ENCODE results near the gene DNAH2. TPM values are rescaled to one million over a fixed set of nuclear protein-coding genes. Genes with fewer than 3 reads are reported as not detected.

The DNAH2 gene
- total and polyA plus RNA-seq, 2 of the 4 experiments (the other 2 are of a cell fraction) = under 0.01 to 0.02 TPM

DNA sequence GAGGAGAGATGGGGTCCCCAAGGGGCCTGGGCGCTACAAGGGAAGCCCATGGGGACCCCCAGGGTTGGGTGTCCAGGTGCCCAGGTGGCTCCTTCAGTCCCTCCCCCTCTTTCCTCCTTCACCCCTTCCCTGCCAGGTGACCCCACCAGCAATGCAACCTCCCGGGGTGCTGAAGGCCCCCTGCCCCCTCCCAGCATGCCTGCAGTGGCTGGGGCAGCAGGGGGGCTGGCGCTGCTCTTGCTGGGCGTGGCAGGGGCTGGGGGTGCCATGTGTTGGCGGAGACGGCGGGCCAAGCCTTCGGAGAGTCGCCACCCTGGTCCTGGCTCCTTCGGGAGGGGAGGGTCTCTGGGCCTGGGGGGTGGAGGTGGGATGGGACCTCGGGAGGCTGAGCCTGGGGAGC is 8.5 kb upstream of the DNAH2 start:
- no peak overlapping the region for H3K56ac ChIP-seq (ENCODE audit: extremely low read depth, insufficient read depth, low read length)
- no peak overlapping the region for H2AK9ac ChIP-seq (replicated peaks; ENCODE audit: low read depth, low read length, poor library complexity)
- no peak overlapping the region for H2BK20ac ChIP-seq (ENCODE audit: low read depth, low read length)
- H3K14ac ChIP-seq (replicated peaks; ENCODE audit: low read depth, low read length) = no peak overlapping the region
- H2BK5ac ChIP-seq (ENCODE audit: low read depth, low read length, poor library complexity, severe bottlenecking) = no peak overlapping the region
- H3K36me3 ChIP-seq (ENCODE audit: control insufficient read depth, insufficient read depth, low read length) = no peaks in the 10 kb centered on the region
- H4K91ac ChIP-seq (ENCODE audit: insufficient read depth, low read depth, low read length) = no peak overlapping the region
- H4K5ac ChIP-seq (ENCODE audit: low read depth, low read length) = no peak overlapping the region
- no peaks in the 10 kb centered on the region for H3K79me1 ChIP-seq (ENCODE audit: low read depth in 1 of 2, low read length in 2 of 2)
- no peak overlapping the region for H4K8ac ChIP-seq (ENCODE audit: low read depth in 2 of 2, low read length in 2 of 2)
- no peak overlapping the region for H3K4ac ChIP-seq (ENCODE audit: low read depth, low read length)
- POLR2A ChIA-PET (ENCODE audit: unreplicated experiment) = no interaction called here
- no peak overlapping the region for H3K27ac ChIP-seq (ENCODE audit: insufficient read depth, low read length)
- peaks cover 67% of the 10 kb centered on the region for H3K27me3 ChIP-seq (ENCODE audit: control insufficient read depth, insufficient read depth, low read length)
- intact Hi-C loops (cut with micrococcal nuclease) = no loop called here
- BruUV-seq (replicated peaks) = no TSS peak
- no peaks in the 10 kb centered on the region for H4K20me1 ChIP-seq (ENCODE audit: insufficient read depth, low read length)
- no peak overlapping the region for H3K4me2 ChIP-seq (ENCODE audit: low read depth, low read length)
- DNase-seq = no peak
- H3K4me1 ChIP-seq (ENCODE audit: control insufficient read depth, insufficient read depth, low read length) = peaks cover 3% of the 10 kb centered on the region; the same call in 1 of the 2 replicates
- CTCF ChIA-PET = no interaction called here
- dilution Hi-C loops (cut with HindIII; ENCODE audit: low sequenced_read_pairs, unreplicated experiment) = no loop called here
- no CpG with 5 or more reads among the region's 11 CpGs for WGBS, 2 experiments (ENCODE audit: extremely low coverage in 2 of 2, insufficient read length in 1 of 2)
- no peak for ATAC-seq (ENCODE audit: low read depth)
- no peak overlapping the region for H3K18ac ChIP-seq (ENCODE audit: low read depth, low read length)
- no peak overlapping the region for H2AFZ ChIP-seq (replicated peaks; ENCODE audit: low read length, poor library complexity)
- H2AK5ac ChIP-seq (ENCODE audit: low read depth, low read length) = no peak overlapping the region
- no peaks in the 10 kb centered on the region for H3K9me1 ChIP-seq (ENCODE audit: insufficient read depth, low read length)
- no peak overlapping the region for H3K4me3 ChIP-seq (ENCODE audit: insufficient read depth, low read depth, low read length)
- no peak overlapping the region for H3K9ac ChIP-seq (ENCODE audit: low read depth, low read length)
- no peak overlapping the region for H2BK120ac ChIP-seq (ENCODE audit: low read depth, low read length)
- TF ChIP-seq, protein P1, sequence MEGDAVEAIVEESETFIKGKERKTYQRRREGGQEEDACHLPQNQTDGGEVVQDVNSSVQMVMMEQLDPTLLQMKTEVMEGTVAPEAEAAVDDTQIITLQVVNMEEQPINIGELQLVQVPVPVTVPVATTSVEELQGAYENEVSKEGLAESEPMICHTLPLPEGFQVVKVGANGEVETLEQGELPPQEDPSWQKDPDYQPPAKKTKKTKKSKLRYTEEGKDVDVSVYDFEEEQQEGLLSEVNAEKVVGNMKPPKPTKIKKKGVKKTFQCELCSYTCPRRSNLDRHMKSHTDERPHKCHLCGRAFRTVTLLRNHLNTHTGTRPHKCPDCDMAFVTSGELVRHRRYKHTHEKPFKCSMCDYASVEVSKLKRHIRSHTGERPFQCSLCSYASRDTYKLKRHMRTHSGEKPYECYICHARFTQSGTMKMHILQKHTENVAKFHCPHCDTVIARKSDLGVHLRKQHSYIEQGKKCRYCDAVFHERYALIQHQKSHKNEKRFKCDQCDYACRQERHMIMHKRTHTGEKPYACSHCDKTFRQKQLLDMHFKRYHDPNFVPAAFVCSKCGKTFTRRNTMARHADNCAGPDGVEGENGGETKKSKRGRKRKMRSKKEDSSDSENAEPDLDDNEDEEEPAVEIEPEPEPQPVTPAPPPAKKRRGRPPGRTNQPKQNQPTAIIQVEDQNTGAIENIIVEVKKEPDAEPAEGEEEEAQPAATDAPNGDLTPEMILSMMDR (conservative IDR thresholded peaks at IDR 0.05; ENCODE audit: low read depth, low read length) = no peak
- no peak for TF ChIP-seq CEBPB (IDR thresholded peaks at IDR 0.05; ENCODE audit: low read depth, low read length)
- no peak for TF ChIP-seq MXI1 (IDR thresholded peaks at IDR 0.05; ENCODE audit: borderline replicate concordance, low read depth, low read length)
- TF ChIP-seq, protein P2, sequence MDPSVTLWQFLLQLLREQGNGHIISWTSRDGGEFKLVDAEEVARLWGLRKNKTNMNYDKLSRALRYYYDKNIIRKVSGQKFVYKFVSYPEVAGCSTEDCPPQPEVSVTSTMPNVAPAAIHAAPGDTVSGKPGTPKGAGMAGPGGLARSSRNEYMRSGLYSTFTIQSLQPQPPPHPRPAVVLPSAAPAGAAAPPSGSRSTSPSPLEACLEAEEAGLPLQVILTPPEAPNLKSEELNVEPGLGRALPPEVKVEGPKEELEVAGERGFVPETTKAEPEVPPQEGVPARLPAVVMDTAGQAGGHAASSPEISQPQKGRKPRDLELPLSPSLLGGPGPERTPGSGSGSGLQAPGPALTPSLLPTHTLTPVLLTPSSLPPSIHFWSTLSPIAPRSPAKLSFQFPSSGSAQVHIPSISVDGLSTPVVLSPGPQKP (IDR thresholded peaks at IDR 0.05; ENCODE audit: borderline replicate concordance, low read depth, low read length) = no peak
- TF ChIP-seq FOS (IDR thresholded peaks at IDR 0.05; ENCODE audit: low read depth, low read length) = no peak
- TF ChIP-seq SMC3 (IDR thresholded peaks at IDR 0.05; ENCODE audit: low read depth, low read length) = no peak
- TF ChIP-seq, protein P3, sequence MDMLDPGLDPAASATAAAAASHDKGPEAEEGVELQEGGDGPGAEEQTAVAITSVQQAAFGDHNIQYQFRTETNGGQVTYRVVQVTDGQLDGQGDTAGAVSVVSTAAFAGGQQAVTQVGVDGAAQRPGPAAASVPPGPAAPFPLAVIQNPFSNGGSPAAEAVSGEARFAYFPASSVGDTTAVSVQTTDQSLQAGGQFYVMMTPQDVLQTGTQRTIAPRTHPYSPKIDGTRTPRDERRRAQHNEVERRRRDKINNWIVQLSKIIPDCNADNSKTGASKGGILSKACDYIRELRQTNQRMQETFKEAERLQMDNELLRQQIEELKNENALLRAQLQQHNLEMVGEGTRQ (IDR thresholded peaks at IDR 0.05; ENCODE audit: low read depth, low read length) = no peak
- TF ChIP-seq RAD21 (IDR thresholded peaks at IDR 0.05; ENCODE audit: low read length) = no peak
- TF ChIP-seq MAZ (IDR thresholded peaks at IDR 0.05; ENCODE audit: borderline replicate concordance, low read depth, low read length) = no peak
- TF ChIP-seq POLR2A (IDR thresholded peaks at IDR 0.05; ENCODE audit: low read depth, low read length) = no peak
- no peak for TF ChIP-seq RCOR1 (IDR thresholded peaks at IDR 0.05; ENCODE audit: insufficient replicate concordance, low read length)
- no peak for TF ChIP-seq BHLHE40 (IDR thresholded peaks at IDR 0.05; ENCODE audit: low read depth, low read length)
- TF ChIP-seq RFX5 (IDR thresholded peaks at IDR 0.05; ENCODE audit: low read depth, low read length) = no peak
- TF ChIP-seq MAFK (IDR thresholded peaks at IDR 0.05; ENCODE audit: low read depth, low read length) = no peak
- no peak for TF ChIP-seq NFE2L2 (IDR thresholded peaks at IDR 0.05; ENCODE audit: low read depth, low read length)
- no peak for TF ChIP-seq CHD1 (IDR thresholded peaks at IDR 0.05; ENCODE audit: low read depth, low read length)
- H2BK15ac ChIP-seq (ENCODE audit: low read depth, low read length) = no peak overlapping the region
- no peaks in the 10 kb centered on the region for H3K9me3 ChIP-seq (ENCODE audit: control insufficient read depth, insufficient read depth, low read length)
- H3K23ac ChIP-seq (ENCODE audit: low read depth, low read length) = no peak overlapping the region
- in situ Hi-C loops (cut with MboI; ENCODE audit: low sequenced_read_pairs) = no loop called here
